Spinal cord (tissue), 10 donors: Measurements from ENCODE around the gene NDUFC1. TPM values are rescaled to one million over a fixed set of nuclear protein-coding genes. Genes with fewer than 3 reads are reported as not detected.
"Not testable (repeated sequence)": the region's sequence is repeated elsewhere in the genome, so short reads cannot be mapped to it uniquely, and the experiment has no call there.

Experiments used
- DNase-seq, 6 donors: peaks; one replicate each; pipeline versions ENCODE4 v3.0.0 to v3.0.0-alpha.2; 2013 to 2015; ENCODE audit warnings: low spot score in 6 of 6, low read depth in 4 of 6
- H3K27ac ChIP-seq: one replicate; pipeline ENCODE4 v1.5.1; 2013; ENCODE audit warnings: low read depth, low read length, control low read depth
- H3K27me3 ChIP-seq: one replicate; pipeline ENCODE4 v1.6.1; 2013; ENCODE audit warnings: low read length; ENCODE audit not compliant: control insufficient read depth, insufficient read depth
- H3K36me3 ChIP-seq: one replicate; pipeline ENCODE4 v1.6.1; 2013; ENCODE audit warnings: low read length; ENCODE audit not compliant: control insufficient read depth, insufficient read depth
- H3K4me1 ChIP-seq: one replicate; pipeline ENCODE4 v1.6.1; 2013; ENCODE audit warnings: low read length; ENCODE audit not compliant: control insufficient read depth, insufficient read depth
- H3K4me3 ChIP-seq: one replicate; pipeline ENCODE4 v1.5.1; 2013; ENCODE audit warnings: low read depth, low read length, control low read depth
- H3K9me3 ChIP-seq: one replicate; pipeline ENCODE4 v1.6.1; 2013; ENCODE audit warnings: low read length; ENCODE audit not compliant: control insufficient read depth, insufficient read depth
- WGBS: methylation state at CpG from one replicate; pipeline ENCODE4 v1.1.5; 2013; ENCODE audit warnings: missing lambda C conversion rate; ENCODE audit not compliant: insufficient coverage; 5-methylcytosine and 5-hydroxymethylcytosine counted together
- long read RNA-seq, 4 donors: transcript quantifications; one replicate each; lab custom pipeline, GENCODE V29; 2026
- polyA plus RNA-seq, 2 donors: library from polyadenylated mRNA; unstranded; fragments of 120-200 nt; gene quantifications; one replicate each; pipeline ENCODE4 v1.2.1, GENCODE V29; 2013; ENCODE audit not compliant: insufficient read length in 2 of 2
- total RNA-seq, 2 donors: library from RNA; depleted of rRNA in 1 of 2; stranded (reverse); fragments of 120-200 nt in 1 of 2; fragments of >200 nt in 1 of 2; gene quantifications; one replicate each; pipeline versions ENCODE4 v1.2.3 to v1.2.4, GENCODE V29; 2013 to 2014
- donor health status: healthy.

NDUFC1 gene
- total RNA-seq (10 to 100 TPM; 48.8 to 87.4 TPM), polyA plus RNA-seq (10 to 100 TPM; 92.6 to 99.7 TPM)
- long read RNA-seq, donor 1, transcript NDUFC1-209 (5 exons, 1,198 nt): major isoform, 6 of 253 reads
- long read RNA-seq, donor 1, partial matches to known transcripts: 238 of 253 reads
- long read RNA-seq, donor 1, other reads (novel, unspliced or antisense): 6 of 253 reads
- long read RNA-seq, donor 2, partial matches to known transcripts: 56 of 60 reads
- long read RNA-seq, donor 2, other reads (novel, unspliced or antisense): 0 of 60 reads
- long read RNA-seq, donor 3, transcript NDUFC1-209 (5 exons, 1,198 nt): major isoform, 5 of 79 reads
- long read RNA-seq, donor 3, partial matches to known transcripts: 73 of 79 reads
- long read RNA-seq, donor 3, other reads (novel, unspliced or antisense): 0 of 79 reads
- long read RNA-seq, donor 4, transcript NDUFC1-210 (5 exons, 725 nt): major isoform, 5 of 188 reads
- long read RNA-seq, donor 4, partial matches to known transcripts: 166 of 188 reads
- long read RNA-seq, donor 4, other reads (novel, unspliced or antisense): 12 of 188 reads

DNA sequence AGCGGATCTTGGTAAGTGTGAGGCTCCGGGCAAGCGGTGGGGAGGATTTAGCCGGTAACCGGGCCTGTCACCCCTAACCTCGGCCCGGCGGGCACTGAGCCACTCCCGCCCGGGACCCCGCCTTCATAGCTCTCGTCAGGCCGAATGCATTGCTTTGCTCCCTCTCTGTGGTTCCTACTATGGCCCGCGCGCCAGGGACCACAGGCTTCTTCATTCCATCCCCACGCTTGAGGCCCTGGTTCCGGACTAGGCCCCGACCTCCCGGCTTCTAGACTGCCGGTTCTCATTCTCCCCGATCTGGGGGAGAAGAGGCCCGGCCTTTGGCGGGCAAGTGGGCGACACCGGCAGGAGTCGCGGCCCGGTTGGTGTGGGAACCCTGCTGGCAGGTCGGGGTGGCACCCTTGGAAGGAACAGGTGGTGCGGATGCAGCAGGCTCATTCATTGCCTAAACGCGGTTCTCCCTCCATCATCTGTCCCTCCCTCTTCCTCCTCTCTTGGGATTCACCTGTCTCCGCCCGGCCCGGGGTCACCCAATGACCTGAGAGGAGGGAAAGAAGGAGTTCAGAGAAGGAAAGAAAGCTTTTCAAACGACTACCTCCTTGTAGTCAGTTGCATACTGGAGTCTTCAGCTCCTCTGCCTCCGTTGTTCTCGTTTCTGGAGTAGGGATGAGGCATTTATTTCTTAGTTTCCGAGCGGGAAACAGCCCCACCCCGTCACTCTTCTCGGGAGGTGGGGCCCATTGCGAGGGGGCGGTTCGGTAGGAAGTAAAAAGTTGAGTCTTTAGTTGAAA lies at the start of gene NDUFC1:
NDUFC1 (minus strand) TSS at position 657 of the 791 bp plus-strand sequence. CDS start 6,679 bp downstream, outside the sequence.
- Histone ChIP-seq H3K9me3 (peaks cover 3% of the 10 kb centered on the region), H3K36me3 (peaks cover 7% of the 10 kb centered on the region), H3K4me3 (peak within 1 kb of the TSS; percentile 89), H3K27me3 (no peaks in the 10 kb centered on the region), H3K4me1 (peaks cover 13% of the 10 kb centered on the region), H3K27ac (peak within 1 kb of the TSS; percentile 95)
- DNase-seq: peak in 3 of 6 donors; percentile 31 to 68 (median 62)
- WGBS: under 1% methylated on average over 30 of the region's 46 CpGs

DNA sequence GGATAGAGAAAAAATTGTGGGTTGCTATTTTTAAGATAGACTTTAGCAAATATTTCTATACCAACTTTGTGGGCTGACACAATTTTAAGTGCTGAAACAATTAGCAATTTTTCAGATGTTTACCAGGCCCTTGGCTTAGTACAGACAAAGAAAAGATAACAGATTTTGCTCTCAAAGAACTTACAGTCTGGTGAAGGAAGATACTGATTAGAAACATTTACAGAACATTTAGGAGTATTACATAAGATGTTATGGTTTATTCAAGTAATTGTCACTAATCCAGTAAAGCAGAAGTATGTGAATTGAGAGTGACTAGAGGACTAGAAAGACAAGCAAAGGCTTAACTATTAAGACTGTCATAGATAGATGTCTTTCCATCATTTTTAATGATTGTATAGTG lies 35.3 kb upstream of the NDUFC1 start:
- no peak overlapping the region for H3K27ac ChIP-seq
- peaks cover 9% of the 10 kb centered on the region for H3K36me3 ChIP-seq
- H3K27me3 ChIP-seq: no peaks in the 10 kb centered on the region
- H3K9me3 ChIP-seq: no peaks in the 10 kb centered on the region
- no peak overlapping the region for H3K4me3 ChIP-seq
- no peaks in the 10 kb centered on the region for H3K4me1 ChIP-seq
- DNase-seq: no peak

DNA sequence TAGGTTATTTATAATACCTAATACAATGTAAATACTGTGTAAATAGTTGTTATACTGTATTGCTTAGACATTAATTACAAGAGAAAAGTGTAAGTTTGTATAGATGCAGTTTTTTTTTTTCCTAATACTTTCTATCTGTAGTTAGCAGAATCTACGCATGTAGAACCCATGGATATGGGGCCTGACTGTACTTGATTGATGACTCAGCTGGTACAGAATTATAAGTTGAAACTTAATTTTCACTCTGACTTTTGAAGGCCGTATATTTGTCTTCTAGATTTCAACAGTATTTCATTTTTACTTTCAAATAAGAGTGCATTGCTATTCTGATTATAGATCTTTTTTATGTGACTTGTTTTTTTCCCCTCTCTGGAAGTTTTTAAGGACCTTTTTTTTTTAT lies 30.8 kb upstream of the NDUFC1 start:
- H3K36me3 ChIP-seq: peaks cover 7% of the 10 kb centered on the region
- no peaks in the 10 kb centered on the region for H3K27me3 ChIP-seq
- DNase-seq: no peak
- no peaks in the 10 kb centered on the region for H3K4me1 ChIP-seq
- WGBS: no CpG with 5 or more reads among the region's 2 CpGs
- H3K9me3 ChIP-seq: no peaks in the 10 kb centered on the region
- no peak overlapping the region for H3K4me3 ChIP-seq
- no peak overlapping the region for H3K27ac ChIP-seq

DNA sequence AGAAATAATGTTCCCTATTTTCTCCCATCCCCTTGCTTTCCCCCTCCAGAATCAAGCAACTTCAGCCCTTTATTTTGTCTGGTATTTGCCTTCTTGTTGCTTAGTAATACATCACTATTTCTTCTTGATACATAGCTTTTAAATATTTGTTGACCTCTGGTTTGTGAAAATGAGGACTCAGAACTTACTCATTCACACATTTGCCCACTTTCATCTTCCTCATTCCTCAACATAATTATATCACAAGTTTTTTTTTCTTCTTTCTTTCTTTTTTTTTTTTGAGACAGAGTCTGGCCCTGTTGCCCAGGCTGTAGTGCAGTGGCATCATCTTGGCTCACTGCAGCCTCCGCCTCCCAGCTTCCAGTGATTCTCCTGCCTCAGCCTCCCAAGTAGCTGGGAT lies 28.9 kb upstream of the NDUFC1 start:
- Histone ChIP-seq H3K36me3 (peaks cover 7% of the 10 kb centered on the region), H3K27ac (no peak overlapping the region), H3K27me3 (no peaks in the 10 kb centered on the region), H3K9me3 (no peaks in the 10 kb centered on the region), H3K4me3 (no peak overlapping the region), H3K4me1 (no peaks in the 10 kb centered on the region)
- WGBS: no CpG with 5 or more reads among the region's 1 CpG
- DNase-seq: no peak

DNA sequence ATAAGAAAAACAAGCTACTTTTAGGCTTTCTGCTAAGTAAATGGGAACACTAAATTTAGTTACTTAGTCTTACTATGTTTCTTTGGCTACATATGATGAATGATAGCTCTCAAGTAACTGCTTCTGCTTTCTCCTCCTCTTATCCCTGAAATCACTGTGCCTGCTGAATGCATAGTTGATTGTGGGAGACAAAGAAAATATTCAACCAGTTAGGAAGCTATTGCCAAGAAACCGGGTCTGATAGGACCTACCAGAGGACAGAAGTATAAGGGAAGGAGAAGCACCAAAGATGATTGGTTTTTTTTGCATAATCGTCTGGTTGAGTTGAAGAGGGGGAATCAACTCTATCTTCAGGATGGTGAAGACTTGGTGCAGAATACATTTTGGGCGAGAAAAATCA lies 28.0 kb upstream of the NDUFC1 start:
- H3K4me3 ChIP-seq: no peak overlapping the region
- no peaks in the 10 kb centered on the region for H3K4me1 ChIP-seq
- no peaks in the 10 kb centered on the region for H3K9me3 ChIP-seq
- 80% methylated on average over 3 of the region's 3 CpGs for WGBS
- H3K27ac ChIP-seq: no peak overlapping the region
- no peak for DNase-seq
- peaks cover 7% of the 10 kb centered on the region for H3K36me3 ChIP-seq
- no peaks in the 10 kb centered on the region for H3K27me3 ChIP-seq

DNA sequence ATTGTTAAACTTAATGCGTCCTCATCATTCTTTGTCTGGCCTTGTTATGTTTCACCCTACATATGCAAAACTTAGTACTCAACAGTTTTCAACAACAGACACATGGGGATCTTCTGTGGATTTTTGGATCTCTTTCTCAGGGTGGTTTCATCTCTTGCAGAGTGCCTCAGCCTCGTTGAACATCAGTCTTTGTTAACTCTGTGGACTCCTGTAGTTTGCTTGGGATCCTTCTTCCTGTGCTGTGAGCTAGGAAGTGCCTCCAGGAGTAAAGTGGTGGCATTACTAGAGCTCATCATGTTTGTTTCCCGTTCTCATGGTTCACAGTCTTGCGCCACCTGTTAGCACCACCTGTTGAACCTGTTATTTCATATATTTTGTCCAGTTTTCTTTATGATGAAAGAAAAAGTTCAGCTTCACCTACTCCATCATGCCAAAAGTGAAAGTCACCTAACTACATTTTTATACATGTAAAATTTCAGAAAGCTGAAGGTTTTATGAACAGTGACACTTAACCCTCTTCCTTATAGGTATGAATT lies 27.5 kb upstream of the NDUFC1 start:
- whole genome bisulfite sequencing: 20% methylated on average over 1 of the region's 4 CpGs
- H3K9me3 ChIP-seq: no peaks in the 10 kb centered on the region
- no peak overlapping the region for H3K4me3 ChIP-seq
- H3K4me1 ChIP-seq: no peaks in the 10 kb centered on the region
- no peak for DNase-seq
- peaks cover 7% of the 10 kb centered on the region for H3K36me3 ChIP-seq
- no peak overlapping the region for H3K27ac ChIP-seq
- H3K27me3 ChIP-seq: no peaks in the 10 kb centered on the region

DNA sequence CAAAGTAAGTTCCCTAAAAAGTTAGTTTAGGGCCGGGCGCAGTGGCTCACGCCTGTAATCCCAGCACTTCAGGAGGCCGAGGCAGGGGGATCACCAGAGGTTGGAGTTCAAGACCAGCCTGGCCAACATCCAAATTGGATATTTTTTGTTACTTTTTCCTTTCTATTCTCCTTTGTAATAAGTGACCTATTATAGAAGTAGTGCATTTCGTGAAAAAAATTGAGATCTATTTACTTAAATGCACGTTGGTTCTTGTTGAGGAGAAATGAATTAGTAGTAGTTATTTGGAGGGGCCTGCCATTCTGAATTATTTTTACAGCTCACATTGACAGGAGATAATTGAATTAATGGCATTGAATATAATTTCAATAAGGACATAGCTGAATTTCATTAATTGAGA lies 22.3 kb upstream of the NDUFC1 start:
- H3K36me3 ChIP-seq: peaks cover 7% of the 10 kb centered on the region
- no peak for DNase-seq
- H3K4me3 ChIP-seq: no peak overlapping the region
- H3K27me3 ChIP-seq: no peaks in the 10 kb centered on the region
- no peak overlapping the region for H3K27ac ChIP-seq
- H3K4me1 ChIP-seq: no peaks in the 10 kb centered on the region
- no peaks in the 10 kb centered on the region for H3K9me3 ChIP-seq
- 100% methylated on average over 3 of the region's 6 CpGs for WGBS

DNA sequence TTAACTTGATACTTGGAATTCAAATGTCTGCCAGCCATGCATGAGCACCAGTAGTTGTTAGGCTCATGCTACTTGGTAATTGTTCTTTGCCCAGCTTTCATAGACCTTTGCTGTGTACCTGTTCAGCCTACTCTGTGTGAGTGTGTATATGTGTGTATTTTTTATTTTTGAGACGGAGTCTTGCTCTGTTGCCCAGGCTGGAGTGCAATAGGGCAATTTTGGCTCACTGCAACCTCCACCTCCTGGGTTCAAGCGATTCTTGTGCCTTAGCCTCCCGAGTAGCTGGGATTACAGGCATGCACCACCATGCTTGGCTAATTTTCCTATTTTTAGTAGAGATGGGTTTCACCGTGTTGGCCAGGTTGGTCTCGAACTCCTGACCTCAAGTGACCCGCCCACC lies 20.3 kb upstream of the NDUFC1 start:
- 100% methylated on average over 2 of the region's 6 CpGs for WGBS
- H3K27me3 ChIP-seq, H3K4me3 ChIP-seq, H3K9me3 ChIP-seq, H3K27ac ChIP-seq, H3K4me1 ChIP-seq, DNase-seq, H3K36me3 ChIP-seq: not testable (repeated sequence)

DNA sequence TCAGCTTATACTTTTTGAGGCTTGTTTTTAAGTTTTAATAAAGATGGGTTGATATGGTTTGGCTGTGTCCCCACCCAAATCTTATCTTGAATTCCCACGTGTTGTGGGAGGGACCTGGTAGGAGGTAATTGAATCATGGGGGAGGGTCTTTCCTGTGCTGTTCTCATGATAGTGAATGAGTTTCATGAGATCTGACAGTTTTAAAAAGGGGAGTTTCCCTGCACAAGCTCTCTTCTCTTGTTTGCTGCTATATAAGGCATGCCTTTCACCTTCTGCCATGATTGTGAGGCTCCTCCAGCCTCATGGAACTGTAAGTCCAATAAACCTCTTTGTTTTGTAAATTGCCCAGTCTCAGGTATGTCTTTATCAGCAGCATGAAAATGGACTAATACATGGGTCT lies 19.8 kb upstream of the NDUFC1 start:
- DNase-seq, H3K4me1 ChIP-seq, H3K4me3 ChIP-seq, H3K36me3 ChIP-seq, H3K27ac ChIP-seq, H3K27me3 ChIP-seq, H3K9me3 ChIP-seq: not testable (repeated sequence)
- 100% methylated on average over 1 of the region's 1 CpG for WGBS
